IPS-20b (cell line): Measurements from ENCODE around the gene PSTPIP1.

ENCODE experiments used
- H3K27ac ChIP-seq: one replicate; pipeline ENCODE4 v1.5.1; 2013; ENCODE audit warnings: low read length
- H3K27me3 ChIP-seq: 2 replicates; pipeline ENCODE4 v1.6.1; 2013; ENCODE audit warnings: mild to moderate bottlenecking, low read length, inconsistent platforms; ENCODE audit not compliant: insufficient read depth
- H3K36me3 ChIP-seq: 2 replicates; pipeline ENCODE4 v1.6.1; 2013; ENCODE audit warnings: low read depth, mild to moderate bottlenecking, inconsistent platforms, low read length, moderate library complexity; ENCODE audit not compliant: insufficient read depth
- H3K4me1 ChIP-seq: 2 replicates; pipeline ENCODE4 v1.6.1; 2013; ENCODE audit warnings: mild to moderate bottlenecking, control low read depth, inconsistent platforms, low read length, moderate library complexity; ENCODE audit not compliant: insufficient read depth
- H3K4me3 ChIP-seq: 2 replicates; pipeline ENCODE4 v1.5.1; 2013; ENCODE audit warnings: mild to moderate bottlenecking, low read length, inconsistent platforms
- H3K9ac ChIP-seq: 2 replicates; pipeline ENCODE4 v1.6.1; 2013; ENCODE audit warnings: low read depth, mild to moderate bottlenecking, inconsistent platforms, low read length, moderate library complexity
- H3K9me3 ChIP-seq: 2 replicates; pipeline ENCODE4 v1.6.1; 2013; ENCODE audit warnings: mild to moderate bottlenecking, low read depth, low read length, inconsistent platforms; ENCODE audit not compliant: insufficient read depth

Gene PSTPIP1

GRCh38 chr15:76979996-76980520, 14.9 kb upstream of the PSTPIP1 start:
- Histone ChIP-seq H3K27me3 (no peaks in the 10 kb centered on the region), H3K4me1 (no peaks in the 10 kb centered on the region), H3K9ac (no peak overlapping the region), H3K36me3 (no peaks in the 10 kb centered on the region), H3K4me3 (no peak overlapping the region), H3K9me3 (no peaks in the 10 kb centered on the region), H3K27ac (no peak overlapping the region)

- Histone ChIP-seq H3K27ac (no peak overlapping the region), H3K9ac (no peak overlapping the region), H3K36me3 (no peaks in the 10 kb centered on the region), H3K4me1 (no peaks in the 10 kb centered on the region), H3K9me3 (no peaks in the 10 kb centered on the region), H3K4me3 (no peak overlapping the region), H3K27me3 (no peaks in the 10 kb centered on the region)
Observed at GRCh38 chr15:76982356-76982755, 12.6 kb upstream of the PSTPIP1 start.

GRCh38 chr15:76982756-76983155, 12.2 kb upstream of the PSTPIP1 start:
- Histone ChIP-seq H3K4me1 (no peaks in the 10 kb centered on the region), H3K9me3 (no peaks in the 10 kb centered on the region), H3K27ac (no peak overlapping the region), H3K4me3 (no peak overlapping the region), H3K27me3 (no peaks in the 10 kb centered on the region), H3K36me3 (no peaks in the 10 kb centered on the region), H3K9ac (no peak overlapping the region)

- Histone ChIP-seq H3K9me3 (no peaks in the 10 kb centered on the region), H3K9ac (no peak overlapping the region), H3K4me1 (no peaks in the 10 kb centered on the region), H3K27ac (no peak overlapping the region), H3K36me3 (no peaks in the 10 kb centered on the region), H3K27me3 (no peaks in the 10 kb centered on the region), H3K4me3 (no peak overlapping the region)
Observed at GRCh38 chr15:76983590-76984375, 11.1 kb upstream of the PSTPIP1 start.

- no peaks in the 10 kb centered on the region for H3K36me3 ChIP-seq
- no peak overlapping the region for H3K27ac ChIP-seq
- no peak overlapping the region for H3K4me3 ChIP-seq
- H3K9ac ChIP-seq, result no peak overlapping the region
- no peaks in the 10 kb centered on the region for H3K27me3 ChIP-seq
- H3K9me3 ChIP-seq, result no peaks in the 10 kb centered on the region
- no peaks in the 10 kb centered on the region for H3K4me1 ChIP-seq
Observed at GRCh38 chr15:76986743-76987142, 8.2 kb upstream of the PSTPIP1 start.

- Histone ChIP-seq H3K36me3 (no peaks in the 10 kb centered on the region), H3K4me1 (no peaks in the 10 kb centered on the region), H3K27ac (no peak overlapping the region), H3K4me3 (no peak overlapping the region), H3K9ac (no peak overlapping the region), H3K9me3 (no peaks in the 10 kb centered on the region), H3K27me3 (no peaks in the 10 kb centered on the region)
Observed at GRCh38 chr15:76987276-76987675, 7.7 kb upstream of the PSTPIP1 start.

- Histone ChIP-seq H3K9me3 (no peaks in the 10 kb centered on the region), H3K36me3 (no peaks in the 10 kb centered on the region), H3K9ac (no peak overlapping the region), H3K4me1 (no peaks in the 10 kb centered on the region), H3K27me3 (no peaks in the 10 kb centered on the region), H3K4me3 (no peak overlapping the region), H3K27ac (no peak overlapping the region)
Observed at GRCh38 chr15:76987896-76988860, 6.7 kb upstream of the PSTPIP1 start.

- H3K27me3 ChIP-seq, result no peaks in the 10 kb centered on the region
- no peaks in the 10 kb centered on the region for H3K4me1 ChIP-seq
- no peak overlapping the region for H3K9ac ChIP-seq
- no peak overlapping the region for H3K4me3 ChIP-seq
- H3K9me3 ChIP-seq, result no peaks in the 10 kb centered on the region
- H3K36me3 ChIP-seq, result no peaks in the 10 kb centered on the region
- H3K27ac ChIP-seq, result no peak overlapping the region
Observed at GRCh38 chr15:76988867-76989780, 5.8 kb upstream of the PSTPIP1 start.

- no peak overlapping the region for H3K27ac ChIP-seq
- no peaks in the 10 kb centered on the region for H3K4me1 ChIP-seq
- H3K9me3 ChIP-seq, result no peaks in the 10 kb centered on the region
- no peaks in the 10 kb centered on the region for H3K36me3 ChIP-seq
- H3K27me3 ChIP-seq, result no peaks in the 10 kb centered on the region
- no peak overlapping the region for H3K9ac ChIP-seq
- no peak overlapping the region for H3K4me3 ChIP-seq
Observed at GRCh38 chr15:76991048-76991447, 3.9 kb upstream of the PSTPIP1 start.

GRCh38 chr15:76991741-76992645, 2.9 kb upstream of the PSTPIP1 start:
- H3K4me3 ChIP-seq, result no peak overlapping the region
- H3K4me1 ChIP-seq, result no peaks in the 10 kb centered on the region
- no peak overlapping the region for H3K9ac ChIP-seq
- no peak overlapping the region for H3K27ac ChIP-seq
- no peaks in the 10 kb centered on the region for H3K36me3 ChIP-seq
- no peaks in the 10 kb centered on the region for H3K27me3 ChIP-seq
- H3K9me3 ChIP-seq, result no peaks in the 10 kb centered on the region
